NB4 (cell line): Measurements from ENCODE around the gene HSPA8.

Experiments
- CTCF ChIP-seq: IDR thresholded peaks from one replicate; pipeline ENCODE4 v1.5.1; 2012; ENCODE audit warnings: low read depth, low read length
- MYC ChIP-seq: IDR thresholded peaks from 2 replicates; pipeline ENCODE4 v1.6.1; 2011; ENCODE audit warnings: low read depth, low read length
- POLR2A ChIP-seq: IDR thresholded peaks from 2 replicates; pipeline ENCODE4 v1.6.1; 2011; ENCODE audit warnings: mild to moderate bottlenecking; ENCODE audit not compliant: insufficient read length; ENCODE audit errors: extremely low read depth

GRCh38 chr11:123072762-123073161 is 10.8 kb upstream of the HSPA8 start:
- TF ChIP-seq CTCF (no peak), POLR2A (no peak), MYC (no peak)
